OCI-LY1 (cell line): Measurements from ENCODE around the gene VIL1.

Source experiments
- H2AFZ ChIP-seq: fragments of 200-600 bp; sonication (generic), shearing (Covaris generic); 2 replicates; pipeline ENCODE4 v1.6.0; 2014; ENCODE audit warnings: antibody characterized with exemption, mild to moderate bottlenecking, low read length
- H3F3A ChIP-seq: fragments of 200-600 bp; sonication (generic), shearing (Covaris generic); 2 replicates; pipeline ENCODE4 v1.6.0; 2014; ENCODE audit warnings: mild to moderate bottlenecking, antibody characterized with exemption, low read length, moderate library complexity; ENCODE audit not compliant: insufficient read depth
- H3K27ac ChIP-seq: fragments of 200-600 bp; sonication (generic); 2 replicates; pipeline ENCODE4 v1.5.1; 2014; ENCODE audit warnings: low read length, mixed run types, mild to moderate bottlenecking, low read depth; ENCODE audit not compliant: poor library complexity, severe bottlenecking
- H3K27me3 ChIP-seq: fragments of 200-600 bp; sonication (generic); 2 replicates; pipeline ENCODE4 v1.6.0; 2014; ENCODE audit warnings: antibody characterized with exemption, mild to moderate bottlenecking, low read length, moderate library complexity; ENCODE audit not compliant: insufficient read depth
- H3K36me3 ChIP-seq: fragments of 200-600 bp; sonication (generic); 2 replicates; pipeline ENCODE4 v1.6.1; 2014; ENCODE audit warnings: mild to moderate bottlenecking, antibody characterized with exemption, low read length, moderate library complexity, mixed read lengths; ENCODE audit not compliant: insufficient read depth
- H3K4me1 ChIP-seq: fragments of 200-600 bp; sonication (generic); 2 replicates; pipeline ENCODE4 v1.5.1; 2014; ENCODE audit warnings: mild to moderate bottlenecking, low read length, moderate library complexity; ENCODE audit not compliant: insufficient read depth, severe bottlenecking
- H3K4me2 ChIP-seq: fragments of 200-600 bp; sonication (generic), shearing (Covaris generic); 2 replicates; pipeline ENCODE4 v1.6.1; 2014; ENCODE audit warnings: low read length
- H3K4me3 ChIP-seq: fragments of 200-600 bp; sonication (generic); 2 replicates; pipeline ENCODE4 v1.5.1; 2014; ENCODE audit warnings: low read length, low read depth, mild to moderate bottlenecking, mixed read lengths; ENCODE audit not compliant: poor library complexity, severe bottlenecking
- H3K79me2 ChIP-seq: fragments of 200-600 bp; shearing (Covaris generic); 2 replicates; pipeline ENCODE4 v1.6.1; 2016; ENCODE audit warnings: mixed run types, low read length, mixed read lengths; ENCODE audit not compliant: insufficient read depth
- H3K9ac ChIP-seq: fragments of 200-600 bp; sonication (generic), shearing (Covaris generic); 2 replicates; pipeline ENCODE4 v1.6.1; 2014; ENCODE audit warnings: mild to moderate bottlenecking, low read length, mixed read lengths
- H3K9me2 ChIP-seq: fragments of 200-600 bp; sonication (generic), shearing (Covaris generic); 2 replicates; pipeline ENCODE4 v1.6.1; 2014; ENCODE audit warnings: low read depth, mild to moderate bottlenecking, low read length, mixed read lengths
- H3K9me3 ChIP-seq: fragments of 200-600 bp; shearing (Covaris generic); 2 replicates; pipeline ENCODE4 v1.6.1; 2014; ENCODE audit warnings: low read length, mixed read lengths
- H4K20me1 ChIP-seq: fragments of 200-600 bp; sonication (generic), shearing (Covaris generic); 2 replicates; pipeline ENCODE4 v1.6.0; 2016; ENCODE audit warnings: mild to moderate bottlenecking, low read length; ENCODE audit not compliant: insufficient read depth
- CTCF ChIP-seq: fragments of 200-600 bp; sonication (generic), shearing (Covaris generic); IDR thresholded peaks from 2 replicates; pipeline ENCODE4 v1.5.1; 2017; ENCODE audit warnings: mild to moderate bottlenecking, antibody characterized with exemption, low read length, moderate library complexity, mixed read lengths
- EZH2 ChIP-seq: fragments of 200-600 bp; sonication (generic), shearing (Covaris generic); IDR thresholded peaks from 2 replicates; pipeline ENCODE4 v1.8.0; 2017; ENCODE audit warnings: borderline replicate concordance, mixed run types, mild to moderate bottlenecking, antibody characterized with exemption, low read length, moderate library complexity, mixed read lengths

Gene VIL1

DNA sequence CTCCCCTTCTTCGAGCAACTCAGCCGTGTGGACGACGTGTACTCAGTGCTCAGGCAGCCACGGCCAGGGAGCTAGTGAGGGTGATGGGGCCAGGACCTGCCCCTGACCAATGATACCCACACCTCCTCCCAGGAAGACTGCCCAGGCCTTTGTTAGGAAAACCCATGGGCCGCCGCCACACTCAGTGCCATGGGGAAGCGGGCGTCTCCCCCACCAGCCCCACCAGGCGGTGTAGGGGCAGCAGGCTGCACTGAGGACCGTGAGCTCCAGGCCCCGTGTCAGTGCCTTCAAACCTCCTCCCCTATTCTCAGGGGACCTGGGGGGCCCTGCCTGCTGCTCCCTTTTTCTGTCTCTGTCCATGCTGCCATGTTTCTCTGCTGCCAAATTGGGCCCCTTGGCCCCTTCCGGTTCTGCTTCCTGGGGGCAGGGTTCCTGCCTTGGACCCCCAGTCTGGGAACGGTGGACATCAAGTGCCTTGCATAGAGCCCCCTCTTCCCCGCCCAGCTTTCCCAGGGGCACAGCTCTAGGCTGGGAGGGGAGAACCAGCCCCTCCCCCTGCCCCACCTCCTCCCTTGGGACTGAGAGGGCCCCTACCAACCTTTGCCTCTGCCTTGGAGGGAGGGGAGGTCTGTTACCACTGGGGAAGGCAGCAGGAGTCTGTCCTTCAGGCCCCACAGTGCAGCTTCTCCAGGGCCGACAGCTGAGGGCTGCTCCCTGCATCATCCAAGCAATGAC, 14.4 kb upstream of the VIL1 start:
- peaks cover 30% of the 10 kb centered on the region for H3K36me3 ChIP-seq
- peaks cover 48% of the 10 kb centered on the region for H3K4me1 ChIP-seq
- no peaks in the 10 kb centered on the region for H3K27me3 ChIP-seq
- H3K4me3 ChIP-seq = no peak overlapping the region
- H2AFZ ChIP-seq = no peak overlapping the region
- H3F3A ChIP-seq = no peaks in the 10 kb centered on the region
- H3K79me2 ChIP-seq = no peaks in the 10 kb centered on the region
- no peaks in the 10 kb centered on the region for H4K20me1 ChIP-seq
- no peak for TF ChIP-seq EZH2
- TF ChIP-seq CTCF = no peak
- H3K9ac ChIP-seq = no peak overlapping the region; the same call in 1 of the 2 replicates
- no peaks in the 10 kb centered on the region for H3K9me3 ChIP-seq
- H3K9me2 ChIP-seq = no peaks in the 10 kb centered on the region
- H3K4me2 ChIP-seq = no peak overlapping the region; the same call in 1 of the 2 replicates
- peak overlapping the region; percentile 74 for H3K27ac ChIP-seq

- Histone ChIP-seq H3K79me2 (no peaks in the 10 kb centered on the region), H3K27ac (peak overlapping the region; percentile 74), H3K9me2 (no peaks in the 10 kb centered on the region), H3K4me2 (peak overlapping the region; percentile 66), H3K36me3 (peaks cover 30% of the 10 kb centered on the region), H2AFZ (no peak overlapping the region), H3K4me3 (peak overlapping the region; percentile 48), H3K9ac (peak overlapping the region; percentile 44), H3F3A (no peaks in the 10 kb centered on the region), H3K9me3 (no peaks in the 10 kb centered on the region), H4K20me1 (no peaks in the 10 kb centered on the region), H3K4me1 (peaks cover 48% of the 10 kb centered on the region), H3K27me3 (no peaks in the 10 kb centered on the region)
- TF ChIP-seq EZH2 (no peak), CTCF (no peak)
Measured at GRCh38 chr2:218405086-218405745, 13.7 kb upstream of the VIL1 start.

DNA sequence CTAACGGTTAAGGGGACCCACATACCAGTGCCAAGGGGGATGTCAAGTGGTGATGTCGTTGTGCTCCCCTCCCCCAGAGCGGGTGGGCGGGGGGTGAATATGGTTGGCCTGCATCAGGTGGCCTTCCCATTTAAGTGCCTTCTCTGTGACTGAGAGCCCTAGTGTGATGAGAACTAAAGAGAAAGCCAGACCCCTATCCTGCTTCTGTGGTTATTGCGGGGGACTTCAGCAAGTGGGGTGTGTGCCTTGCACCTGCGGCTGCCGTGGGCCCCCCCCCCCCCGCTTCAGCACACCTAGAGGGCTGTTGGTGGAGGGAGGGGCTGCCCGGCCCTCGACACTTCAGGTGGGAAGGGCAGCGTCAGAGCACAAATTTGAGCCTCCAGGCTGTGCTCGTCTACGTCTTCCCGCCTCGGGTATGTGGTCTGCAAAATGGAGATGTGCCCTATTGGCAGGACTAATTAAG, 13.1 kb upstream of the VIL1 start:
- peak overlapping the region; percentile 48 for H3K4me3 ChIP-seq
- no peaks in the 10 kb centered on the region for H4K20me1 ChIP-seq
- H2AFZ ChIP-seq = no peak overlapping the region
- no peaks in the 10 kb centered on the region for H3K9me2 ChIP-seq
- peak overlapping the region; percentile 44 for H3K9ac ChIP-seq
- no peak for TF ChIP-seq CTCF
- no peak for TF ChIP-seq EZH2
- no peaks in the 10 kb centered on the region for H3K9me3 ChIP-seq
- H3K27me3 ChIP-seq = no peaks in the 10 kb centered on the region
- H3K4me2 ChIP-seq = peak overlapping the region; percentile 66
- peaks cover 30% of the 10 kb centered on the region for H3K36me3 ChIP-seq
- H3K27ac ChIP-seq = peak overlapping the region; percentile 74
- H3K79me2 ChIP-seq = no peaks in the 10 kb centered on the region
- peaks cover 48% of the 10 kb centered on the region for H3K4me1 ChIP-seq
- H3F3A ChIP-seq = no peaks in the 10 kb centered on the region
